DOHH2 (cell line): ENCODE data around the gene REXO1.

Experiments used
- EZH2phosphoT487 ChIP-seq: fragments of 200-600 bp; sonication (generic); IDR thresholded peaks from 2 replicates; pipeline ENCODE4 v1.6.1; 2017; ENCODE audit warnings: borderline replicate concordance, mild to moderate bottlenecking, antibody characterized with exemption, low read length, moderate library complexity, mixed read lengths
- TF ChIP-seq, protein P1 (sequence below): fragments of 200-600 bp; sonication (generic); IDR thresholded peaks from one replicate; pipeline ENCODE4 v1.5.1; 2014; ENCODE audit warnings: antibody characterized with exemption, mild to moderate bottlenecking, low read depth, low read length; ENCODE audit not compliant: poor library complexity, severe bottlenecking

DNA sequence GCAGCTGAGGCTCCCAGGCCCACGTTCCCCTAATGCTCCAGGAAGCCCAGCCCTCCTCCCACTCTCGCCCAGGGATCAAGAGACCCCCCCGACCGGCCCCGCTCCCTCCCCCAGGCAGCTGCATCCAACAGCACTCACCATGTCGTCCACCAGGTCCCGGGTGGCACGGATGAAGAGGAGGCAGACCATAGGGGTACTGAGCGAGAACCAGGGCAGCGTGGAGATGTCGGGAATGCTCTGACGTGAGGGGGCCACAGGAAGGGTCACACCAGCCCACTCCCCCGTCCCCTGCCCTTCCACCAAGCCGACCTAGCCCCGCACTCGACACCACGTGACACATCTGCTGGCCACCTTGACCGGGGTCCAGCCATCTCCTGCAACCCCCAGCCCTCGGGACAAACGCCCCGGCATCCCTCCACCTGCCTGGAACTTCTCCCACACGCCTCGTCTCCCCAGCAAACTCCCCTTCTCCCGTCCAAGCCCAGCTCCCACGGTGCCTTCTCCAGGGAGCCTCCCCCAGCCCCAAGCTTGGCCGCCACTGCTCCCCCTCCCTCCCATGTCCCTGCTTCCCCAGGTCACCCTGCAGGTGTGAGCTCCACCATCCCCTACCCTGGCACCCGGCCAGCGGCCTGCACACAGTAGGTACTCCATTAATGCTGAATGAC lies 41.1 kb downstream of the REXO1 start:
- TF ChIP-seq, protein P1, sequence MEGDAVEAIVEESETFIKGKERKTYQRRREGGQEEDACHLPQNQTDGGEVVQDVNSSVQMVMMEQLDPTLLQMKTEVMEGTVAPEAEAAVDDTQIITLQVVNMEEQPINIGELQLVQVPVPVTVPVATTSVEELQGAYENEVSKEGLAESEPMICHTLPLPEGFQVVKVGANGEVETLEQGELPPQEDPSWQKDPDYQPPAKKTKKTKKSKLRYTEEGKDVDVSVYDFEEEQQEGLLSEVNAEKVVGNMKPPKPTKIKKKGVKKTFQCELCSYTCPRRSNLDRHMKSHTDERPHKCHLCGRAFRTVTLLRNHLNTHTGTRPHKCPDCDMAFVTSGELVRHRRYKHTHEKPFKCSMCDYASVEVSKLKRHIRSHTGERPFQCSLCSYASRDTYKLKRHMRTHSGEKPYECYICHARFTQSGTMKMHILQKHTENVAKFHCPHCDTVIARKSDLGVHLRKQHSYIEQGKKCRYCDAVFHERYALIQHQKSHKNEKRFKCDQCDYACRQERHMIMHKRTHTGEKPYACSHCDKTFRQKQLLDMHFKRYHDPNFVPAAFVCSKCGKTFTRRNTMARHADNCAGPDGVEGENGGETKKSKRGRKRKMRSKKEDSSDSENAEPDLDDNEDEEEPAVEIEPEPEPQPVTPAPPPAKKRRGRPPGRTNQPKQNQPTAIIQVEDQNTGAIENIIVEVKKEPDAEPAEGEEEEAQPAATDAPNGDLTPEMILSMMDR, result no peak
- no peak for TF ChIP-seq EZH2phosphoT487
